ENCODE measurements around the gene TMEM143.
A peak's percentile ranks its signal among the peaks of the same experiment; 100 is the strongest.

TMEM143 gene

GRCh38 chr19:48353677-48354076 lies 10.1 kb downstream of the TMEM143 start:
- H3K4me1 ChIP-seq (ENCODE audit: control insufficient read depth, insufficient read depth, low read length), result no peaks in the 10 kb centered on the region
- no peak overlapping the region for H3K9ac ChIP-seq (ENCODE audit: low read length)
- no peak overlapping the region for H3K27ac ChIP-seq (ENCODE audit: low read depth, low read length)
- no peaks in the 10 kb centered on the region for H3K9me3 ChIP-seq (ENCODE audit: control insufficient read depth, insufficient read depth, low read depth, low read length)
- H3K36me3 ChIP-seq (ENCODE audit: control insufficient read depth, insufficient read depth, low read length), result no peaks in the 10 kb centered on the region
- no peaks in the 10 kb centered on the region for H3K27me3 ChIP-seq (ENCODE audit: control insufficient read depth, insufficient read depth, low read length)
- H3K4me3 ChIP-seq (ENCODE audit: low read depth, low read length), result no peak overlapping the region

GRCh38 chr19:48351341-48351752 lies 12.4 kb downstream of the TMEM143 start:
- peaks cover 3% of the 10 kb centered on the region; the same call in 1 of the 2 replicates for H3K4me1 ChIP-seq (ENCODE audit: control insufficient read depth, insufficient read depth, low read length)
- H3K36me3 ChIP-seq (ENCODE audit: control insufficient read depth, insufficient read depth, low read length), result no peaks in the 10 kb centered on the region
- H3K9me3 ChIP-seq (ENCODE audit: control insufficient read depth, insufficient read depth, low read depth, low read length), result no peaks in the 10 kb centered on the region
- H3K27ac ChIP-seq (ENCODE audit: low read depth, low read length), result no peak overlapping the region
- H3K4me3 ChIP-seq (ENCODE audit: low read depth, low read length), result no peak overlapping the region
- no peaks in the 10 kb centered on the region for H3K27me3 ChIP-seq (ENCODE audit: control insufficient read depth, insufficient read depth, low read length)
- no peak overlapping the region for H3K9ac ChIP-seq (ENCODE audit: low read length)

- Histone ChIP-seq H3K4me3 (ENCODE audit: low read depth, low read length) (no peak overlapping the region), H3K9me3 (ENCODE audit: control insufficient read depth, insufficient read depth, low read depth, low read length) (no peaks in the 10 kb centered on the region), H3K4me1 (ENCODE audit: control insufficient read depth, insufficient read depth, low read length) (peaks cover 3% of the 10 kb centered on the region; the same call in 1 of the 2 replicates), H3K36me3 (ENCODE audit: control insufficient read depth, insufficient read depth, low read length) (no peaks in the 10 kb centered on the region), H3K9ac (ENCODE audit: low read length) (no peak overlapping the region), H3K27ac (ENCODE audit: low read depth, low read length) (no peak overlapping the region), H3K27me3 (ENCODE audit: control insufficient read depth, insufficient read depth, low read length) (no peaks in the 10 kb centered on the region)
Measured at GRCh38 chr19:48350856-48351255, 12.9 kb downstream of the TMEM143 start.

GRCh38 chr19:48348737-48349136 lies 15.0 kb downstream of the TMEM143 start:
- no peak overlapping the region for H3K9ac ChIP-seq (ENCODE audit: low read length)
- no peaks in the 10 kb centered on the region for H3K27me3 ChIP-seq (ENCODE audit: control insufficient read depth, insufficient read depth, low read length)
- H3K27ac ChIP-seq (ENCODE audit: low read depth, low read length), result no peak overlapping the region
- peaks cover 3% of the 10 kb centered on the region; the same call in 1 of the 2 replicates for H3K4me1 ChIP-seq (ENCODE audit: control insufficient read depth, insufficient read depth, low read length)
- no peaks in the 10 kb centered on the region for H3K9me3 ChIP-seq (ENCODE audit: control insufficient read depth, insufficient read depth, low read depth, low read length)
- H3K36me3 ChIP-seq (ENCODE audit: control insufficient read depth, insufficient read depth, low read length), result no peaks in the 10 kb centered on the region
- H3K4me3 ChIP-seq (ENCODE audit: low read depth, low read length), result no peak overlapping the region

- Histone ChIP-seq H3K36me3 (ENCODE audit: control insufficient read depth, insufficient read depth, low read length) (no peaks in the 10 kb centered on the region), H3K4me3 (ENCODE audit: low read depth, low read length) (no peak overlapping the region), H3K27ac (ENCODE audit: low read depth, low read length) (no peak overlapping the region), H3K9me3 (ENCODE audit: control insufficient read depth, insufficient read depth, low read depth, low read length) (no peaks in the 10 kb centered on the region), H3K9ac (ENCODE audit: low read length) (peak overlapping the region; percentile 16), H3K27me3 (ENCODE audit: control insufficient read depth, insufficient read depth, low read length) (no peaks in the 10 kb centered on the region), H3K4me1 (ENCODE audit: control insufficient read depth, insufficient read depth, low read length) (peaks cover 3% of the 10 kb centered on the region; the same call in 1 of the 2 replicates)
Measured at GRCh38 chr19:48348045-48348444, 15.7 kb downstream of the TMEM143 start.

GRCh38 chr19:48346191-48346590 lies 17.5 kb downstream of the TMEM143 start:
- Histone ChIP-seq H3K27ac (ENCODE audit: low read depth, low read length) (no peak overlapping the region), H3K4me1 (ENCODE audit: control insufficient read depth, insufficient read depth, low read length) (peaks cover 7% of the 10 kb centered on the region; the same call in 1 of the 2 replicates), H3K4me3 (ENCODE audit: low read depth, low read length) (no peak overlapping the region), H3K9ac (ENCODE audit: low read length) (no peak overlapping the region), H3K36me3 (ENCODE audit: control insufficient read depth, insufficient read depth, low read length) (no peaks in the 10 kb centered on the region), H3K9me3 (ENCODE audit: control insufficient read depth, insufficient read depth, low read depth, low read length) (no peaks in the 10 kb centered on the region), H3K27me3 (ENCODE audit: control insufficient read depth, insufficient read depth, low read length) (no peaks in the 10 kb centered on the region)

GRCh38 chr19:48344892-48345291 lies 18.8 kb downstream of the TMEM143 start:
- H3K4me3 ChIP-seq (ENCODE audit: low read depth, low read length), result no peak overlapping the region
- no peak overlapping the region for H3K27ac ChIP-seq (ENCODE audit: low read depth, low read length)

GRCh38 chr19:48342841-48343540 lies 20.7 kb downstream of the TMEM143 start:
- Histone ChIP-seq H3K9me3 (ENCODE audit: control insufficient read depth, insufficient read depth, low read depth, low read length) (no peaks in the 10 kb centered on the region), H3K27ac (ENCODE audit: low read depth, low read length) (no peak overlapping the region), H3K9ac (ENCODE audit: low read length) (no peak overlapping the region), H3K36me3 (ENCODE audit: control insufficient read depth, insufficient read depth, low read length) (no peaks in the 10 kb centered on the region), H3K4me1 (ENCODE audit: control insufficient read depth, insufficient read depth, low read length) (peaks cover 8% of the 10 kb centered on the region; the same call in 1 of the 2 replicates), H3K27me3 (ENCODE audit: control insufficient read depth, insufficient read depth, low read length) (no peaks in the 10 kb centered on the region), H3K4me3 (ENCODE audit: low read depth, low read length) (no peak overlapping the region)

More at GRCh38 chr19:48344892-48345291, 18.8 kb downstream of the TMEM143 start:
- no peaks in the 10 kb centered on the region for H3K9me3 ChIP-seq (ENCODE audit: control insufficient read depth, insufficient read depth, low read depth, low read length)
- peaks cover 7% of the 10 kb centered on the region; the same call in 1 of the 2 replicates for H3K4me1 ChIP-seq (ENCODE audit: control insufficient read depth, insufficient read depth, low read length)
- no peak overlapping the region for H3K9ac ChIP-seq (ENCODE audit: low read length)
- H3K27me3 ChIP-seq (ENCODE audit: control insufficient read depth, insufficient read depth, low read length), result no peaks in the 10 kb centered on the region
- H3K36me3 ChIP-seq (ENCODE audit: control insufficient read depth, insufficient read depth, low read length), result no peaks in the 10 kb centered on the region

- no peaks in the 10 kb centered on the region for H3K36me3 ChIP-seq (ENCODE audit: control insufficient read depth, insufficient read depth, low read length)
- H3K9ac ChIP-seq (ENCODE audit: low read length), result no peak overlapping the region
- H3K27me3 ChIP-seq (ENCODE audit: control insufficient read depth, insufficient read depth, low read length), result no peaks in the 10 kb centered on the region
- no peak overlapping the region for H3K4me3 ChIP-seq (ENCODE audit: low read depth, low read length)
- H3K9me3 ChIP-seq (ENCODE audit: control insufficient read depth, insufficient read depth, low read depth, low read length), result no peaks in the 10 kb centered on the region
- peaks cover 8% of the 10 kb centered on the region; the same call in 1 of the 2 replicates for H3K4me1 ChIP-seq (ENCODE audit: control insufficient read depth, insufficient read depth, low read length)
- H3K27ac ChIP-seq (ENCODE audit: low read depth, low read length), result no peak overlapping the region
Measured at GRCh38 chr19:48342414-48342738, 21.4 kb downstream of the TMEM143 start.

- Histone ChIP-seq H3K36me3 (ENCODE audit: control insufficient read depth, insufficient read depth, low read length) (no peaks in the 10 kb centered on the region), H3K27me3 (ENCODE audit: control insufficient read depth, insufficient read depth, low read length) (no peaks in the 10 kb centered on the region), H3K4me1 (ENCODE audit: control insufficient read depth, insufficient read depth, low read length) (peaks cover 8% of the 10 kb centered on the region; the same call in 1 of the 2 replicates), H3K27ac (ENCODE audit: low read depth, low read length) (no peak overlapping the region), H3K4me3 (ENCODE audit: low read depth, low read length) (no peak overlapping the region), H3K9me3 (ENCODE audit: control insufficient read depth, insufficient read depth, low read depth, low read length) (no peaks in the 10 kb centered on the region), H3K9ac (ENCODE audit: low read length) (no peak overlapping the region)
Measured at GRCh38 chr19:48341515-48342413, 22.0 kb downstream of the TMEM143 start.

GRCh38 chr19:48340995-48341394 lies 22.7 kb downstream of the TMEM143 start:
- Histone ChIP-seq H3K4me3 (ENCODE audit: low read depth, low read length) (no peak overlapping the region), H3K27ac (ENCODE audit: low read depth, low read length) (no peak overlapping the region), H3K36me3 (ENCODE audit: control insufficient read depth, insufficient read depth, low read length) (no peaks in the 10 kb centered on the region), H3K27me3 (ENCODE audit: control insufficient read depth, insufficient read depth, low read length) (no peaks in the 10 kb centered on the region), H3K9me3 (ENCODE audit: control insufficient read depth, insufficient read depth, low read depth, low read length) (no peaks in the 10 kb centered on the region), H3K9ac (ENCODE audit: low read length) (no peak overlapping the region), H3K4me1 (ENCODE audit: control insufficient read depth, insufficient read depth, low read length) (peaks cover 8% of the 10 kb centered on the region; the same call in 1 of the 2 replicates)

Measured in HUES6 (cell line).